Measurements from ENCODE around the gene CASP10. TPM values are rescaled to one million over a fixed set of nuclear protein-coding genes. Genes with fewer than 3 reads are reported as not detected.
A peak's percentile ranks its signal among the peaks of the same experiment; 100 is the strongest.

The CASP10 gene
- total RNA-seq, 1 donor from 2014 or later, result 9.0 TPM

DNA sequence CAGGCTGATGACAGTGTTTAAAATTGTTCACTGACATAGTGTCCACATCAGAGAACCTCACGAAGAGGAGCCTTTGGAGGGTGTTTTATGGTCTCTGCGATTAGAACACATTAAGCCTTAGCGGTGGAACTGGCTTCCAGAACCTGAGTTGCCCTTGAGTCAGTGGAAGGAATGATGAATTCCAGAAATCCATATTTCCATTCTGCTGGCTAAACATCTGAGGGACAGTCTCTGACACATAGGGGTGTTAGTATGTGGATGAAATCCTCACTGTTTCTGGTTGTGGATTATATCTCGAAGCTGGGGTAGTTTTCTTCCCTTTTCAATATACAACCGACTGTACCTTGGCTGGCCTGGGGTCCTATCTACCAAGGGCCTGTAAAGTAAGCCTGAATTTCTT, 4.0 kb downstream of the CASP10 start:
- TF ChIP-seq, protein P1, sequence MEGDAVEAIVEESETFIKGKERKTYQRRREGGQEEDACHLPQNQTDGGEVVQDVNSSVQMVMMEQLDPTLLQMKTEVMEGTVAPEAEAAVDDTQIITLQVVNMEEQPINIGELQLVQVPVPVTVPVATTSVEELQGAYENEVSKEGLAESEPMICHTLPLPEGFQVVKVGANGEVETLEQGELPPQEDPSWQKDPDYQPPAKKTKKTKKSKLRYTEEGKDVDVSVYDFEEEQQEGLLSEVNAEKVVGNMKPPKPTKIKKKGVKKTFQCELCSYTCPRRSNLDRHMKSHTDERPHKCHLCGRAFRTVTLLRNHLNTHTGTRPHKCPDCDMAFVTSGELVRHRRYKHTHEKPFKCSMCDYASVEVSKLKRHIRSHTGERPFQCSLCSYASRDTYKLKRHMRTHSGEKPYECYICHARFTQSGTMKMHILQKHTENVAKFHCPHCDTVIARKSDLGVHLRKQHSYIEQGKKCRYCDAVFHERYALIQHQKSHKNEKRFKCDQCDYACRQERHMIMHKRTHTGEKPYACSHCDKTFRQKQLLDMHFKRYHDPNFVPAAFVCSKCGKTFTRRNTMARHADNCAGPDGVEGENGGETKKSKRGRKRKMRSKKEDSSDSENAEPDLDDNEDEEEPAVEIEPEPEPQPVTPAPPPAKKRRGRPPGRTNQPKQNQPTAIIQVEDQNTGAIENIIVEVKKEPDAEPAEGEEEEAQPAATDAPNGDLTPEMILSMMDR (IDR thresholded peaks at IDR 0.05; ENCODE audit: unreplicated experiment), result no peak
- Mint-ChIP-seq H3K4me3 (ENCODE audit: low read depth) (no peak overlapping the region), H3K36me3 (ENCODE audit: insufficient read depth) (peaks cover 10% of the 10 kb centered on the region), H3K9me3 (ENCODE audit: low read depth) (peaks cover 3% of the 10 kb centered on the region), H3K27ac (no peak overlapping the region), H3K4me1 (ENCODE audit: low read depth) (peaks cover 38% of the 10 kb centered on the region), H3K27me3 (no peaks in the 10 kb centered on the region)
- no peak for DNase-seq (ENCODE audit: low spot score, unreplicated experiment)

GRCh38 chr2:201188449-201188848, 5.5 kb downstream of the CASP10 start:
- Mint-ChIP-seq H3K27me3 (no peaks in the 10 kb centered on the region), H3K36me3 (ENCODE audit: insufficient read depth) (peaks cover 11% of the 10 kb centered on the region), H3K27ac (no peak overlapping the region), H3K4me1 (ENCODE audit: low read depth) (peaks cover 40% of the 10 kb centered on the region), H3K9me3 (ENCODE audit: low read depth) (peaks cover 3% of the 10 kb centered on the region), H3K4me3 (ENCODE audit: low read depth) (peak overlapping the region; percentile 24)
- no peak for DNase-seq (ENCODE audit: low spot score, unreplicated experiment)
- TF ChIP-seq, protein P1 (IDR thresholded peaks at IDR 0.05; ENCODE audit: unreplicated experiment), result no peak

- Mint-ChIP-seq H3K36me3 (ENCODE audit: insufficient read depth) (peaks cover 15% of the 10 kb centered on the region), H3K4me3 (ENCODE audit: low read depth) (no peak overlapping the region), H3K4me1 (ENCODE audit: low read depth) (peaks cover 36% of the 10 kb centered on the region), H3K9me3 (ENCODE audit: low read depth) (peaks cover 3% of the 10 kb centered on the region), H3K27me3 (no peaks in the 10 kb centered on the region), H3K27ac (peak overlapping the region; percentile 35)
- TF ChIP-seq, protein P1 (IDR thresholded peaks at IDR 0.05; ENCODE audit: unreplicated experiment), result no peak
- no peak for DNase-seq (ENCODE audit: low spot score, unreplicated experiment)
These were observed 8.4 kb downstream of the CASP10 start for GRCh38 chr2:201191132-201191875.

GRCh38 chr2:201194097-201194496, 11.2 kb downstream of the CASP10 start:
- Mint-ChIP-seq H3K4me3 (ENCODE audit: low read depth) (no peak overlapping the region), H3K9me3 (ENCODE audit: low read depth) (no peaks in the 10 kb centered on the region), H3K4me1 (ENCODE audit: low read depth) (peaks cover 37% of the 10 kb centered on the region), H3K27ac (no peak overlapping the region), H3K36me3 (ENCODE audit: insufficient read depth) (peaks cover 10% of the 10 kb centered on the region), H3K27me3 (no peaks in the 10 kb centered on the region)
- DNase-seq (ENCODE audit: low spot score, unreplicated experiment), result no peak
- TF ChIP-seq, protein P1 (IDR thresholded peaks at IDR 0.05; ENCODE audit: unreplicated experiment), result no peak

- TF ChIP-seq, protein P1 (IDR thresholded peaks at IDR 0.05; ENCODE audit: unreplicated experiment), result no peak
- no peak for DNase-seq (ENCODE audit: low spot score, unreplicated experiment)
- no peak overlapping the region for H3K4me3 Mint-ChIP-seq (ENCODE audit: low read depth)
- peaks cover 11% of the 10 kb centered on the region for H3K36me3 Mint-ChIP-seq (ENCODE audit: insufficient read depth)
- no peaks in the 10 kb centered on the region for H3K27me3 Mint-ChIP-seq
- no peaks in the 10 kb centered on the region for H3K9me3 Mint-ChIP-seq (ENCODE audit: low read depth)
- peaks cover 37% of the 10 kb centered on the region for H3K4me1 Mint-ChIP-seq (ENCODE audit: low read depth)
- H3K27ac Mint-ChIP-seq, result peak overlapping the region; percentile 67
These were observed 12.4 kb downstream of the CASP10 start for GRCh38 chr2:201195331-201195730.
